NCI-H146 treated with DMSO at 0.1 percent for 48 hours (cell line): Measurements from ENCODE around the gene MTFR1L.

Experiments
- DNase-seq: peaks from one replicate; lab custom pipeline; 2025; ENCODE audit not compliant: unreplicated experiment; lab: John Stamatoyannopoulos, UW

The MTFR1L gene

GRCh38 chr1:25790472-25790871 is 29.3 kb upstream of the MTFR1L start:
- DNase-seq, result no peak

GRCh38 chr1:25792115-25792514 is 27.6 kb upstream of the MTFR1L start:
- DNase-seq, result no peak

- DNase-seq, result no peak
Measured at GRCh38 chr1:25793585-25794170, 26.1 kb upstream of the MTFR1L start.

GRCh38 chr1:25794325-25794724 is 25.4 kb upstream of the MTFR1L start:
- no peak for DNase-seq

- no peak for DNase-seq
Measured at GRCh38 chr1:25795211-25795610, 24.5 kb upstream of the MTFR1L start.

GRCh38 chr1:25795946-25796810 is 23.6 kb upstream of the MTFR1L start:
- DNase-seq, result no peak

- peak; percentile 66 for DNase-seq
Measured at GRCh38 chr1:25796811-25797458, 22.8 kb upstream of the MTFR1L start.

GRCh38 chr1:25797939-25798338 is 21.8 kb upstream of the MTFR1L start:
- DNase-seq, result no peak

- no peak for DNase-seq
Measured at GRCh38 chr1:25798666-25799351, 20.9 kb upstream of the MTFR1L start.

- no peak for DNase-seq
Measured at GRCh38 chr1:25799352-25799934, 20.3 kb upstream of the MTFR1L start.

- DNase-seq, result peak; percentile 11
Measured at GRCh38 chr1:25799935-25800702, 19.6 kb upstream of the MTFR1L start, which contains the start of gene SELENON. Gene SELENON (plus strand): TSS chr1:25800193. CDS start chr1:25800231, 38 bp downstream.

GRCh38 chr1:25800703-25801377 is 18.9 kb upstream of the MTFR1L start:
- DNase-seq, result no peak

GRCh38 chr1:25802915-25803314 is 16.8 kb upstream of the MTFR1L start:
- no peak for DNase-seq

GRCh38 chr1:25803368-25803767 is 16.4 kb upstream of the MTFR1L start:
- no peak for DNase-seq

GRCh38 chr1:25804244-25804963 is 15.3 kb upstream of the MTFR1L start:
- no peak for DNase-seq

- no peak for DNase-seq
Measured at GRCh38 chr1:25804964-25805862, 14.5 kb upstream of the MTFR1L start.

GRCh38 chr1:25805863-25806225 is 13.9 kb upstream of the MTFR1L start:
- no peak for DNase-seq

- DNase-seq, result no peak
Measured at GRCh38 chr1:25806418-25806817, 13.3 kb upstream of the MTFR1L start.
